GM18519 (cell line): ENCODE measurements around the gene PDE8B.
"Not testable (repeated sequence)": the region's sequence is repeated elsewhere in the genome, so short reads cannot be mapped to it uniquely, and the experiment has no call there.

Experiments used
- ATAC-seq: cut with Tn5 transposase; IDR thresholded peaks from one replicate; pipeline ENCODE4 v1.9.1; 2021; ENCODE audit warnings: mild to moderate bottlenecking, moderate library complexity; ENCODE audit not compliant: unreplicated experiment, low FRiP score

PDE8B gene

GRCh38 chr5:77425998-77426659 is 215.6 kb downstream of the PDE8B start:
- no peak for ATAC-seq

GRCh38 chr5:77426670-77427069 is 216.2 kb downstream of the PDE8B start:
- no peak for ATAC-seq

DNA sequence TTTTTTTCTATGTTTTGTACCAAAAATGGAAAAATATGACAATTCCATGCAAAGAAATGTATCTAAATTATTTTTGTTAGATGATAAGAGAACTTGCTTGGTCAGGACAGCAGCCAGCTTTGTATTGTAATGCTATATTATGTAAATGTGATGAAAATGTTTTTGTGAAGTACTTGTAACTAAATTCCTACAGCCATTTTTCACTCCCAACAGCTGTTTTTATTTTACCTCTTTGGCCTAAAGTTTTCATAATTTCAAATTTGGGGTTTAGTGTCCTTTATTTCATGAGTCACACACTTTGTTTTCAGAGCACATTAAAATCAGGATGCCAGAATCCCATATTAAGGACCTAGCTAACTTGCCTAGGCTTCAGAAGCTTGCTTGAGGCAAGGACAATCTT is 217.5 kb downstream of the PDE8B start:
- ATAC-seq = no peak

DNA sequence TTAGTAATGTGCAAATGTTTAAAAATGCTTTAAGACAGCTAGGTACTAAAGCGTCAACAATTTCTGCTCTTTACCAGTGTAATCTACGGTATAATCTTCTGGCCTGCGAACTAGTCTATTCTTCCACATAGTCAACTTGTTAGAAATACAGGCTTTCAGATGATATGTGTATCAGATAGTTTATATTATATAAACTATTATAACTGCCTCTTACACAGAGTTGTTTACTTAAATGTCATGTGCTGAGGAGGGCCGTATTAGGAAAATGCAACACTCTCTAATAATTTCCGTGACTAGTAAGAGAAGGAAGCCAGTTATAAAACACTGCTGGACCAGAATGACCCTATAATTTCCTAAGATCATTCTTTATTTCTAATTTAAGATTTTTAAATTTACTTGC is 218.0 kb downstream of the PDE8B start:
- no peak for ATAC-seq

- no peak for ATAC-seq
Observed at GRCh38 chr5:77430726-77431125, 220.2 kb downstream of the PDE8B start.

DNA sequence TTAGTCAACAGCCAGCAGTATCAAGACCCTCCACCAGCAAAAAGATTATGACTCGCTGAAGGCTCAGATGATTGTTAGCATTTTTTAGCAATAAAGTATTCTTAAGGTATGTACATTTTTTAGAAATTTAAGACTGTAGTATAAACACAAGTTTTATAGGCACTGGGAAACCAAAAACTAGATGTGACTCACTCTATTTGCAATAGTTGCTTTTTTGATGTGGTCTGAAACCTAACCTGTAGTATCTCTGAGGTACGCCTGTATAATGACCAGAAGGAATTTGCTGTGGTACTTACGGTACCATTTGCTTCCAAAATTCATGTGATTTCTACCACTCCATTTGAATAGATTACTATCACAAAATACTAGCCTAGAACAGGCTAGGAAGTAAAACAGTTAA is 220.8 kb downstream of the PDE8B start:
- no peak for ATAC-seq

- ATAC-seq = no peak
Observed at GRCh38 chr5:77431719-77432118, 221.2 kb downstream of the PDE8B start.

DNA sequence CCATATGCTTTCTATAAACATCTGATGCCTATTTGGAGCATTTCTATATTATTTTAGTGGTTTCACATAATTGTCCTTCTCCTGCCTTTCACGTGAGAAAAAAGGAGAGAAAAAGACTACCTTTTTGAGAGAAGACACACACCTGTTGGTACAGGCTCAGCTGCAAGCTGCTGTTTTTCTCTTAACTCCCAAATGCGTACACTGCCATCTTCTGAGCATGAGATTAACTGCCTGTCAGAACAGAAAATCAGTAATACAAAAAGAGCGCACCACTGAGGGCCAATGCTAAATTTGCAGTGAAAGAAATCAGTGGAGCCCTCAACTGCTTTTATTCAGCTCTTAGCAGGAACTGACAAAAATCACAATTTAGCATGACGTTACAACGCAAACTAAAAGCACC is 226.7 kb downstream of the PDE8B start:
- ATAC-seq = no peak

DNA sequence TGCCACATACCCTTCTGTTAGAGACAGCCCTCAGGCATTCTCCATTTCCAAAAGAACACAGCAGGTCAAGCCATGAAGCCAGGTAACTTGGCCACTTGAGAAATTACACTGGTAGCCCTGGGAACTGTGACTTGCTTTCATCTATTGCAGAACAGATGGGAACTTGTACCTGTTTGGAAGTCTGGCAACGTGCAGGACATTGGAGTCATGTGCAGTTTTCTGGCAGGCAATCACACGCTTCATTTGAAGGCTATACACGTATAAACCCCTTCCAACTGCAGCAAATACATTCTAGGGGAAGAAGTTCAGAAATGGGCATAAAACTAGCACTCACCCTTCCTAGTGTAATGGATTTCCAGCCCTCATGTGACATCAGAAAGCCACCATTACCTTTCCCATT is 227.6 kb downstream of the PDE8B start:
- ATAC-seq = no peak

- no peak for ATAC-seq
Observed at GRCh38 chr5:77443670-77444069, 233.2 kb downstream of the PDE8B start.

- no peak for ATAC-seq
Observed at GRCh38 chr5:77444356-77444755, 233.9 kb downstream of the PDE8B start.

DNA sequence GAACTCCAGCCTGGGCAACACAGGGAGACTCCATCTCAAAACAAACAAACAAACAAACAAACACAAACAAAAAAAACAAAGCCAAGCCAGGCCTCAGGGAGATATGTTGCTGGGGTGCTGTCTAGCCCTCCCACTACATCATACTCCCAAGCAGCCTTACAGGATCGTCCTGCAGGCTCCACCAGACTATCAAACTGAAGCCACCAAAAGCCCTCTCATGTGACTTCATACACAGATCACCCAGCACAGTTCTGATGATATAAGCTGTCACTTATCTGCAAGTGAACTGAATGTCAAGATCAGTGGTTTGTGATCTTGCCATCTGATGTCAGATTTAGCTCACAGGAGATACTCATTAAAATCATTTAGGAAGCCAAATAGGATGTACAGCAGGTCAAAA is 238.4 kb downstream of the PDE8B start:
- no peak for ATAC-seq

GRCh38 chr5:77449277-77449676 is 238.8 kb downstream of the PDE8B start:
- no peak for ATAC-seq

DNA sequence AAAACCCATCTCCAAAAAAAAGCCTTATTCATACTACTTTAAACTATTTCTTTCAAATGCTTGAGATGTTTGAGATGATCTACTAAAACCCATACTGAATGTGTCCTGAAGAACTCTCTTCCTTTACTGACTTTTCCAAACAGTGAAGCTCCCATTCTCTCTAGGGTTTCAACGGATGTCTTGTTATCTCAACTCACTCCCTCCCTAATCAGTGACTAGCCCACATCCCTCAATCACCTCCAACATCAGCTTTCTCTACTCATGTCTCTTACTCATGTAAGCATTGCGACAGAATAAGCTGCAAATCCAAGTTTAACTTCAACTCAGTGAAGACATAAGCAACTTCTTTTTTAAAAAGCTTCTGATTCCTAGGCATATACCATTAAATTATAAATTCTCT is 239.5 kb downstream of the PDE8B start:
- no peak for ATAC-seq

DNA sequence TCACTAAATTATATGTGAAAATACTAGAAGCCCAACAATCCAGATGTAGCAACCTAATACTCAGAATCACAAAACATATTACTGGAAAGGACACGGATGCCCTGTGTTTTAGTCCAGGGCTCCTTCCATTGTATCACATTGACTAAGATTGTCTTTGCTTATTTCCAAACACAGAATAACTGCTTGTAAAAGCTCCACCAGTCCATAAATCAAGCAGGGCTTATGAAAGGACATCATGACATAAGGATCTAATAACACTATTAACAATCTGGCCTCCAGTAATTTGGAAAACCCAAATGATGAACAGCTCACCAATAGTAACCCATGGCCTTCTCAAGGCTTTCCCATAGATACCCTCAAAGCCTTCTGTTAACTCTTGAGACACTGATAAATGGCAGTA is 241.9 kb downstream of the PDE8B start:
- ATAC-seq = no peak

GRCh38 chr5:77454123-77454522 is 243.6 kb downstream of the PDE8B start:
- no peak for ATAC-seq

- no peak for ATAC-seq
Observed at GRCh38 chr5:77461287-77461686, 250.8 kb downstream of the PDE8B start.

DNA sequence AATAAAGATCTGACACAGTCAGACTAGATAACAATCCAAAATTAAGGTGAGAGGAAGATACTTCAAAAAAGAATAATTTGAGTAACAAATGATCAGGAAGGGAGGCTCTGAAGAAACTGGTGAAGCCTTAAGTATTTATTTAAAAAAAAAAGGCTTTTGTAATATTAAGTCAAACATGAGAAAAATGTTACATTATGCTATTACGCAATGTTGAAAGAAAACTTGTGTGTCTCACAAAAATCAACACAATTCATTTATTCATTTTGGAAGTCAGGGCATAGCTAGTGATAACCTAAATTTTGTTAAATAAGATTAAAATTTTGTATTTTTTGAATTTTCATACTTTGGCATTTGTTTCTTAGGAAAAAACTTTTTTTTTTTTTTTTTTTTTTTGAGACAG is 253.4 kb downstream of the PDE8B start:
- no peak for ATAC-seq

DNA sequence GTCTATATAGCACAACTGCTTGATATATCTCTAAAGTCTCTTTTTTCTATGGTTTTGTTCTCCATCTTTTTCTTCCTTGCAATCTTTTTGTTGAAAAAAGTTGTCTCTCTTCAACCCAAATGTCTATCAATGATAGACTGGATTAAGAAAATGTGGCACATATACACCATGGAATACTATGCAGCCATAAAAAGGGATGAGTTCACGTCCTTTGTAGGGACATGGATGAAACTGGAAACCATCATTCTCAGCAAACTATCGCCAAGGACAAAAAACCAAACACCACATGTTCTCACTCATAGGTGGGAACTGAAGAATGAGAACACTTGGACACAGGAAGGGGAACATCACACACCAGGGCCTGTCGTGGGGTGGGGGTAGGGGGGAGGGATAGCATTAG is 258.4 kb downstream of the PDE8B start:
- not testable (repeated sequence) for ATAC-seq

- not testable (repeated sequence) for ATAC-seq
Observed at GRCh38 chr5:77475041-77475440, 264.6 kb downstream of the PDE8B start.
